T-helper 22 cell (primary cell): ENCODE data around the gene SEPTIN12.
"Not testable (repeated sequence)": the region's sequence is repeated elsewhere in the genome, so short reads cannot be mapped to it uniquely, and the experiment has no call there.

Experiments used
- DNase-seq: peaks from one replicate; pipeline ENCODE4 v3.0.0-alpha.2; 2020; ENCODE audit warnings: low read depth

Gene SEPTIN12

DNA sequence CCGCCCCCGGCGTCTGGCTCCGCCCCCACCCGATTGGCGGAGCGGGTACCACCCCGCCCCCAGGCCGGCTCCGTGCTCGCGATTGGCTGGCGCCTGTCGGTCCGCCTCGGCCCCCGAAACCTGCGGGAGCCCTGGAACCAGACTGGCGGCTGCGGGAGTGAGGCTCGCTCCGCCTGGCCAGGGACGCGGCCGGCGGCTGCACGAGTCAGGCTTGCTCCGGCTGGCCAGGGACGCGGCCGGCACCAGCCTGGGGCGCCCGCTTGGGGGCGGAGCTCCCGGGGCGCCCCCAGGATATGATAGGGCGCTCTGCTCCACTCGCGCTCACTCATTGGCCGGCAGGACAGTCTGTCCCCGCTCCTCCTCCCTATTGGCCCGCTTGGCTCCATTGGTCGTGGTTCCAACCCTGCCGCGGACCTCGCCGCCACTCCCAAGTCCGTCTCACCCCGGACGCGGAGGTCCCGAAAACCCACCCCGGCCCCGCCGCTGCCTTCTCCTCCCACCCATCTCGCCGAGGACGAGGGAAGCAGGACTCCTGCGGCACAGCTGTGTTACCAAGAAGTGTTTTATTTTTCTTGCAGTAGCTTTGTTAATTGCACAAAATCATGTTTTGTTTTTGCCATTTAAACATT, 14.6 kb upstream of the SEPTIN12 start:
- peak; percentile 81 for DNase-seq

- DNase-seq = peak; percentile 83
Observed at GRCh38 chr16:4801962-4802658, 14.0 kb upstream of the SEPTIN12 start, which contains the start of gene ROGDI. TSS of gene ROGDI (minus strand) at chr16:4802633. CDS start at chr16:4802571, 62 bp downstream.

DNA sequence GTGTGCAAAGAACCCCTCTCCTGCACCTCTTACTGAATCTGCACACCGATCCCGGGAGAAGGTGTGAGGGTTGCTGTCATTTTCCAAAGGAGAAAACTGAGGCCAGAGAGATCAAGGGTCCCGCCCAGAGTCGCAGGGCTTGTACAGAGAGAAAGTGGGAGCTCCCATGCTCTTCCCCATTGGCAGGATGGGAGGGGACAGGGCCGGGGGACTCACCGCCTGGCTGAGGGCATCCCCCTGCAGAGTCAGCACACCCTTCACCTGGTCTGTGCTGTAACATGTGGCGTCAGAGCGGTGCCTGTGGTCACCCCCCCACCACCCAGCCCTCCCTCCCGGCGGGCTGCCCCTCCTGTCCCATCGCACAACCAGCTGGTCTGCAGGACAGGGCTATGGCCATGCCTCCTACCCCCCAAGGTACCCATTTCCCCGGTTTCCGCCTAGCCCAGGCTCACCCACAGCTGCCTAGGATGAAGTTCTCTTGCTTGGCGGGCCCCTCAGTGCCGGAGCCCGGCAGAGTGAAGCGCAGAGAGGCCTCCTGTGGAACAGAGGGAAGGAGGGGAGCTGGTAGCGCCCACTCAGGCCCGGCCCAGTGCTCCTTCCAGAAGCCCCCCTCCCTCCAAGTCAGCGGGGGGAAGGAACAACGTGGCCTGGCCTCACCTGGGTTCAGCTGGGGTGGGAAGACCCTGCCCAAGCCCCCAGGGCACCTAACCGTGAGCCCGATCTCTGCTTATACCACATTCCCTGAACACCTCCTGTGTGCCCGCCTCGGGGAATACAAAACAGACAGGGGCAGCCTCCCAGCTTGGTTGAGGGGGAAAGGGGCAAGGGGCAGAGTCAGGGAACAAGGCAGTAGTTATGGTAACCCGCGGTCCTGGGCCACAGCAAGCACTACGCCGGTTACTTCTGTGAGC, 13.2 kb upstream of the SEPTIN12 start:
- DNase-seq = no peak

DNA sequence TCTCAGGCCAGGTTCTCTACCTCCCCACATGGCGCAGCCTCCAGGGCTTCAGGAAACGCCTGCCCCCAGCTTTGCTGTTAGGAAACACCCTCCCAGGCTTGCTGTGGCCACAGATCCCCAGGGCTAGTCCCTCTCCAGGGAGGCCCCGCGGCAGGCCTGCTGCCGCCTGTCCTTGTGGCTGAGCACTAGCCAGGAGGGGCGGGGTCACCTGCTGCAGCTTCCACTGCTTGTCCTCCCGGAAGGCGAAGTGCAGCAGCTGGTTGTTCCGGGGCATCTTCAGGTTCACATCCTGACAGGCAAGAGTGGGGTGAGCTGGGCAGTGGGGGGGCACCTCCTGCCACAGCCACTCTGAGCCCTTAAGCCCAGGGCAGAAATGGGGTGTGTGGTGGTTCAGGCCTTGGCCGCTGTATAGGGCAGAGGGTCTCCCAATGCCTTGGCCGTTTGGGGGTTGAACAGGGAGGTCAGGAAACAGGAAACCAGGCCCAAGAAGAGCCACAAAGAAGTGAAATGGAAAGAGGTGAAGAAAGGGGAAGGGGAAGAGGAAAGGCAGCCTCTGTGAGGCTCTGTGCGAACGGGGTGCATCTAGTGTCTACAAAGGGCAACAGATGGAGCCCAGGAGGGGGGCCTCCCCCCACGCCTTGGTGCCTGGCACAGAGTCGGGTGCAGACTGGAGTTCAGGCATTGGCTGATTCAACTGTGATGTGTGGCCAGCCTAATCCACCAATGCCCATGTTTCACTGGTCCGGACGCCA, 12.3 kb upstream of the SEPTIN12 start:
- no peak for DNase-seq

DNA sequence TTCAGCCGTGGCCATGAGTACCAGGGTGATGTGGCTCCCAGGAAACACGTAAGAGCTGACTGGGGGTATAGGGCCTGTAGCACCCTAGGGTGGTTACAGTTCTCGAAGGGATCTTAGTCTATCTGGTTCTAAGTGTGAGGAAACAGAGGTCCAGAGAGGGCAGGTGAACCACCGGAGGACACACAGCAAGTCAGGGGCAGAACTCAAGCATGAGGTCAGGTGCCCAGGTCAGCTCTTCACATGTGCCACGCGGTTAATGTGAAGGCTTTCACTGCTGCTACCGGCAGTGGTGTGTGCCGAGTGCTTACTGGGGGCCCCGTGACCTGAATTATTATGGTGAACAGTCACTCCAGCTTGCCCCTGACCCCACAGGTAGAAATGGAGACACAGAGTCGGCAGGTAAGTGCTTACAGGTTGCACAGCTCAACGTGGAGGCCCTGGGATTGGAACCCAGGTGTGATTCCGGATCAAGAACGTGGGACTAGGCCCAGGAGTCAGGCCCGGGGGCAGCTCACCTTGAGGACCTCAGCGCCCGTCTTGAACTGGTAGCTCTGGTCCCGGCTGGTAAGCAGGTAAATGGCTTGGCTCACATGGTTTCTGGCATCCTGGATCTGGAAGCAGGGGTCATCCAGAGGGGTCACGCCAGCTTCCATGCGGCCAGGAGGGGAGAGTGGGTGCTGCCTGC, 11.2 kb upstream of the SEPTIN12 start:
- DNase-seq = no peak

GRCh38 chr16:4798456-4798855, 10.3 kb upstream of the SEPTIN12 start:
- DNase-seq = no peak

DNA sequence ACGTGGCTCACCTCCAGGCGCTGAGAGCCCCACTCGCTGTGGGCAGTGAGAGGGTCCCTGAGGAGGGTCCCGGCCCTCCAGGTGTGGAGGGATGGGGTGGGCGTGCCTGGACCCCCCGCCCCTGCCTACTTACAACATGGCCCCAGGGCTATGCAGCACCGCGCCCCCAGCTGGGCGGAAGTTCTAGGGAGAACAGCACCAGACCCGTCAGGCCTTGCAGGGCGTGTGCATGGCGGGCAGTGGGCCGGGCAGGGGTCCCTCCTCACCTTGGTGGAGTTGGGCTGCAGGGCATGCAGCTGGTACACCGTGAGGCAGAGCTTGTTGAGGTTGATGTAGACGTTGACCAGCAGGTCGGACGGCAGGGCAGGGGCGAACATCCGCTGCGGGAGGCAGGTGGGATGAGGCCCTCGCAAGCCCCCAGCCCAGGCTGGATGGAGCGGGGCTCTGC, 9.7 kb upstream of the SEPTIN12 start:
- DNase-seq = no peak

- DNase-seq = no peak
Observed at GRCh38 chr16:4796982-4797804, 9.0 kb upstream of the SEPTIN12 start.

- DNase-seq = no peak
Observed at GRCh38 chr16:4795828-4796572, 7.9 kb upstream of the SEPTIN12 start.

DNA sequence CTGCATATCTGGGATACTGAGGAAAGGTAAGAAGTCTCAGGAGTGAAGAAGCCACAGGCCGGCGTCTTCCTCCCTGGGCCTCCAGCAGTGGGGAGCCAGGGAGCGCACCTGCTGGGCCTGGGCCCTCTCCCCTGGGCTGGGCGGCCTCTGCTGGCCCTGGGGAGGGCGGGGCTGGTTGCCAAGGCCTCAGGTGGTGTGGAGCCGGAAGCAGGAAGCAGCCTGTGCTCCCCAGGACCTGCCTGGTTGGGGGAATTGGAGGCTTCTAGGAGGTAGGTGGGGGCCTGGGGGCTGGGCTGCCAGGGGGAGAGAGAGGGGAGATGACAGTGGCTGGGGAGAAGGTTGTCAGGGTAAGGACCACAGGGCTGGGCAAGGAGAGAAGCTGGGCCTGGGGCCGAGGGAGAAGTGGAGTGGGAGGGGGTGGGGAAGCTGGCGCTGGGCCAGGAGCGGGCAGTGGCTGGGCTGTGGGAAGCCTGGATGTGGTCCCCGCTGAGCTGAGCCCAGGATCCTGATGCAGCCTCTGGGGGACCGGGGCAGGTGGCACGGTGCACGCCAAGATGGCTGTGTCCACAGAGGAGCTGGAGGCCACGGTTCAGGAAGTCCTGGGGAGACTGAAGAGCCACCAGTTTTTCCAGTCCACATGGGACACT, 7.2 kb upstream of the SEPTIN12 start, which contains the start of gene SMIM22:
Gene SMIM22, plus strand, starts transcription at position 189 of the 647 bp plus-strand sequence. Its CDS starts 366 bp downstream, at position 555.
- DNase-seq = no peak

DNA sequence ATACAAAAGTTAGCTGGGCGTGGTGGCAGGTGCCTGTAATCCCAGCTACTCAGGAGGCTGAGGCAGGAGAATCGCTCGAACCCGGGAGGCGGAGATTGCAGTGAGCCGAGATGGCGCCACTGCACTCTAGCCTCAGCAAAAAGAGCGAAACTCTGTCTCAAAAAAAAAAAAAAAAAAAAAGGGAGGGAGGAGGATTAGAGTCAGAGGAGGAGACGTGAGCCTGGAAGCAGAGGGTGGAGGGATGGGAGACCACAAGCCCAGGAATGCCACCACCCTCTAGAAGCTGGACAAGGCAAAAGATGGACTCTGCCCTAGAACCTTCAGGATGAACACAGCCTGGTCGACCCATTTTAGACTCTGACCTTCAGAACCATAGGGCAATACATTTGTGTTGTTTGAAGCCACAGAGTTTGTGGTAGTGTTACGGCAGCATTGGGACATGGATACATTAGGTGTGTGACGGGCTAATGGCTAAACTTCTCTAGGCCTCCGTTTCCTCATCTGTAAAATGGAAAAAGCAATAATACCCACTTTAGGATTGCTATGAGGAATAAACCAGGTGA, 4.9 kb upstream of the SEPTIN12 start:
- DNase-seq = no peak

GRCh38 chr16:4790871-4791270, 2.7 kb upstream of the SEPTIN12 start:
- DNase-seq = no peak

DNA sequence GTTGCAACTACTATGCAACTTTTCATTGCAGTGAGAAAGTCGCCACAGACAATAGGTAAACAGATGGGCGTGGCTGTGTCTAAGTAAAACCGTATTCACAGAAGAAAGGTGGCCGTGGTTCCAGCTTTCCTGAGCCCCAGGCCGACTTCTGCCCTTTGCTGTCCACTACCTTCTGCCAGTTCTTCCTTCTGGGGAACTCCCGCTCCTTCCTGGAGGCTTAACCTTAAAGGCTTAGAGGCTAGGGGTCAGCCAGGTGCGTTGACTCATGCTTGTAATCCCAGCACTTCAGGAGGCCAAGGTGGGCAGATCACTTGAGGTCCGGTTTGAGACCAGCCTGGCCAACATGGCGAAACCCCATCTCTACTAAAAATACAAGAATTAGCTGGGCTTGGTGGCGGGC, 2.1 kb upstream of the SEPTIN12 start:
- no peak for DNase-seq

- DNase-seq = no peak
Observed at GRCh38 chr16:4788910-4789309, 765 bp upstream of the SEPTIN12 start.

- no peak for DNase-seq
Observed at GRCh38 chr16:4788489-4788889, 344 bp upstream of the SEPTIN12 start.

GRCh38 chr16:4787068-4787467, 1.1 kb downstream of the SEPTIN12 start:
- no peak for DNase-seq

GRCh38 chr16:4785758-4786433, 2.2 kb downstream of the SEPTIN12 start:
- no peak for DNase-seq

GRCh38 chr16:4784444-4784987, 3.6 kb downstream of the SEPTIN12 start:
- DNase-seq = not testable (repeated sequence)
